Peyer's patch (tissue), 4 donors: ENCODE data around the gene FRYL. TPM values are rescaled to one million over a fixed set of nuclear protein-coding genes. Genes with fewer than 3 reads are reported as not detected.

Experiments
- DNase-seq, 3 donors: peaks; one replicate each; pipeline ENCODE4 v3.0.0-alpha.2; 2017 to 2019
- H3K27ac ChIP-seq, 4 donors: fragments of 200-600 bp; sonication (generic); one replicate each; pipeline ENCODE4 v1.5.1; 2016 to 2019
- H3K27me3 ChIP-seq, 2 donors: fragments of 200-600 bp; sonication (generic); one replicate each; pipeline ENCODE4 v1.5.1; 2019
- H3K36me3 ChIP-seq, 3 donors: fragments of 200-600 bp; sonication (generic); one replicate each; pipeline ENCODE4 v1.5.1; 2016 to 2019
- H3K4me1 ChIP-seq, 4 donors: fragments of 200-600 bp; sonication (generic); one replicate each; pipeline ENCODE4 v1.5.1; 2016 to 2019
- H3K4me3 ChIP-seq, 4 donors: fragments of 200-600 bp; sonication (generic); 1 replicate in 3 of 4; 2 replicates in 1 of 4; pipeline ENCODE4 v1.5.1; 2016 to 2019; ENCODE audit warnings: mild to moderate bottlenecking in 1 of 4
- H3K9me3 ChIP-seq, 4 donors: fragments of 200-600 bp; sonication (generic); one replicate each; pipeline ENCODE4 v1.5.1; 2016 to 2019; ENCODE audit warnings: mild to moderate bottlenecking in 1 of 4
- POLR2A ChIP-seq, 2 donors: fragments of 450-650 bp; IDR thresholded peaks; one replicate each; pipeline ENCODE4 v1.5.1; 2017; ENCODE audit warnings: antibody characterized with exemption in 2 of 2, mild to moderate bottlenecking in 2 of 2, moderate library complexity in 2 of 2
- total RNA-seq, 4 donors: library from RNA; depleted of rRNA; stranded (reverse); fragments of >200 nt; gene quantifications; one replicate each; pipeline ENCODE4 v1.1.0, GENCODE V29; 2016
- TF ChIP-seq, protein P1 (sequence below), 6 experiments: fragments of 450-650 bp in 4 of 6; fragments of 200-600 bp in 2 of 6; sonication (generic) in 1 of 6; IDR thresholded peaks; one replicate each; pipeline ENCODE4 v1.5.1; 2017 to 2019; ENCODE audit warnings: antibody characterized with exemption in 6 of 6, mild to moderate bottlenecking in 3 of 6, moderate library complexity in 1 of 6

FRYL gene
- total RNA-seq, 4 donors from 2014 or later: 220 to 253 (median 241) TPM

DNA sequence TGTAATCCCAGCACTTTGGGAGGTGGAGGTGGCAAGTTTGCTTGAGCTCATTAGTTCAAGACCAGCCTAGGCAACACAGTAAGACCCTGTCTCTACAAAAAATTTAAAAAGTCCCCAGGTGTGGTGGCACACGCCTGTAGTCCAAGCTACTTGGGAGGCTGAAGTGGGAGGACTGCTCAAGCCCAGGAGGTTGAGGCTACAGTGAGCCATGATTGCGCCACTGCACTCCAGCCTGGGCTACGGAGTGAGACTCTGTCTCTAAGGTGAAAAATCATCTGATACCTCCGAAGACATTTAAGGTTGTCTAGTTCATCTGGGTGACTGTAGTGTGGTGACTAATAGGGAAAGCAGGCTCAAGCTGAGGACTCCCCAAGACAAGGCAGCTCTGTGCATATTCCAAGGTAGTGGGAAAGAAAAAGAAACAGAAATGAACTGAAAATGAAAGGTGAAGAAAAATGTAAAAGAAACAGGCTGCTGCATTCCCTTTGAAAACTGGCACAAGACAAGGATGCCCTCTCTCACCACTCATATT lies 23.3 kb downstream of the FRYL start:
- DNase-seq: no peak
- Histone ChIP-seq H3K27me3 (no peaks in the 10 kb centered on the region), H3K36me3 (no peaks in the 10 kb centered on the region)

DNA sequence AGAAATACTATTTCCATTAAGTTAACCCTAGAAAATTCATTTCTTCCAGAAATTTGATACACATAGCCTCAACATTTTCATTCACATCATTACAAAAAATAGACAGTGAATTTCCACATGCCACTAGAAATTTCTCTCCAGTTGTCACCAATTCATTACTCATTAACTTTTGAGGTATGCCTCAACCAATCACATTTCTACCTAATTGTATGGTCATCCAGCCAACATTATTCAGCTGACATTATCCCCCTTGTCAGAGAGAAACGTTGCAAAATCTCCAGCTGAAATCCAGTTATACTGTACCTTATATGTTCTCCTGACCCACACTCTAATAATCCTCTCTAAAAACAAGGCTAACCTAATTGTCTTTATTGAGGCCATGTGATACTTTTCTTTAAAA lies 24.8 kb downstream of the FRYL start:
- Histone ChIP-seq H3K27me3 (no peaks in the 10 kb centered on the region), H3K27ac (no peak overlapping the region), H3K36me3 (no peaks in the 10 kb centered on the region), H3K9me3 (no peaks in the 10 kb centered on the region), H3K4me3 (no peak overlapping the region), H3K4me1 (peaks cover 0 to 7% (median 2%) of the 10 kb centered on the region in 4 donors)
- no peak for DNase-seq
- no peak for TF ChIP-seq POLR2A (IDR thresholded peaks at IDR 0.05)
- TF ChIP-seq, protein P1, sequence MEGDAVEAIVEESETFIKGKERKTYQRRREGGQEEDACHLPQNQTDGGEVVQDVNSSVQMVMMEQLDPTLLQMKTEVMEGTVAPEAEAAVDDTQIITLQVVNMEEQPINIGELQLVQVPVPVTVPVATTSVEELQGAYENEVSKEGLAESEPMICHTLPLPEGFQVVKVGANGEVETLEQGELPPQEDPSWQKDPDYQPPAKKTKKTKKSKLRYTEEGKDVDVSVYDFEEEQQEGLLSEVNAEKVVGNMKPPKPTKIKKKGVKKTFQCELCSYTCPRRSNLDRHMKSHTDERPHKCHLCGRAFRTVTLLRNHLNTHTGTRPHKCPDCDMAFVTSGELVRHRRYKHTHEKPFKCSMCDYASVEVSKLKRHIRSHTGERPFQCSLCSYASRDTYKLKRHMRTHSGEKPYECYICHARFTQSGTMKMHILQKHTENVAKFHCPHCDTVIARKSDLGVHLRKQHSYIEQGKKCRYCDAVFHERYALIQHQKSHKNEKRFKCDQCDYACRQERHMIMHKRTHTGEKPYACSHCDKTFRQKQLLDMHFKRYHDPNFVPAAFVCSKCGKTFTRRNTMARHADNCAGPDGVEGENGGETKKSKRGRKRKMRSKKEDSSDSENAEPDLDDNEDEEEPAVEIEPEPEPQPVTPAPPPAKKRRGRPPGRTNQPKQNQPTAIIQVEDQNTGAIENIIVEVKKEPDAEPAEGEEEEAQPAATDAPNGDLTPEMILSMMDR (IDR thresholded peaks at IDR 0.05): no peak

More for the DNA sequence above, 23.3 kb downstream of the FRYL start:
- no peak overlapping the region for H3K4me3 ChIP-seq
- TF ChIP-seq POLR2A (IDR thresholded peaks at IDR 0.05): no peak
- TF ChIP-seq, protein P1 (IDR thresholded peaks at IDR 0.05): no peak
- H3K27ac ChIP-seq: no peak overlapping the region
- H3K9me3 ChIP-seq: no peaks in the 10 kb centered on the region
- H3K4me1 ChIP-seq: peaks cover 0 to 7% (median 2%) of the 10 kb centered on the region in 4 donors

DNA sequence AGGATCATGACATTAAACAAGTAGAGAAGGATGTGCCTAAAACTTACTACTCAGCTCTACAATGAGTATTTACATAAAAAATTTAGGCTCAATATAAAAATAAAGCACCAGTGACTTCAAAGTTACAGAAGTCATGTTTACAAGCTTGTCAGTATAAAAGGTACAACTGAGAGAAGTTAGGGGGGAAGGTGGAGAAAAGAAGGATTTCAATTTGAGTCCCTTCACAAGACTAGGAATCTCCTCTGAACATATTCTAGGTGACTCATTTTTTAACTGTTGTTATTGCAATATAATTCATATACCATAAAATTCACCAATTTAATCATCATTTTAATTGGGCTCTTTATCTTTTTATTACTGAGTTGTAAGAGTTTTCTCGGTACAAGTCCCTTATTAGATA lies 26.9 kb downstream of the FRYL start:
- no peaks in the 10 kb centered on the region for H3K9me3 ChIP-seq
- H3K27me3 ChIP-seq: no peaks in the 10 kb centered on the region
- TF ChIP-seq, protein P1 (IDR thresholded peaks at IDR 0.05): no peak
- TF ChIP-seq POLR2A (IDR thresholded peaks at IDR 0.05): no peak
- H3K36me3 ChIP-seq: no peaks in the 10 kb centered on the region
- DNase-seq: no peak
- H3K27ac ChIP-seq: no peak overlapping the region
- peaks cover 0 to 7% (median 2%) of the 10 kb centered on the region in 4 donors for H3K4me1 ChIP-seq
- H3K4me3 ChIP-seq: no peak overlapping the region

DNA sequence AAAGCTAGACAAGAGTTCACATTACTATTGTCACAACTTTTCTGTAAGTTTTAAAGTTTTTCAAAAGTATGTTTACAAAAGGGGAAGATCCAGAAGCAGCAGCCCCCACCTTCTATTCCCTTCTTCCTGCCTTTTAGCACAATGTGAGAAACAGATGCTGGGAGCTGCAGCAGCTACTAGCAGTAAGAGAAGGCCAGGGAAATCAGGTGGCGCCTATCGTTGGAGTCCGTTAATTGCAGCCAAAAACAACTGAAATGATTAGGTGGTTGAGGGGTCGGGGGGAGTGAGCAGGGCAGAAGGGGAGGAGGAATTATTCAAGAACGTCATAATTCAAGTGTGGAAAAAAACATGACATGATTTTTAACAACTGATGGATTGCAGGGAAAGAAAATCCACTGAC lies 27.4 kb downstream of the FRYL start:
- no peak for DNase-seq
- Histone ChIP-seq H3K27me3 (no peaks in the 10 kb centered on the region), H3K9me3 (no peaks in the 10 kb centered on the region), H3K36me3 (no peaks in the 10 kb centered on the region), H3K27ac (no peak overlapping the region), H3K4me3 (no peak overlapping the region), H3K4me1 (peaks cover 0 to 7% (median 2%) of the 10 kb centered on the region in 4 donors)
- TF ChIP-seq, protein P1 (IDR thresholded peaks at IDR 0.05): no peak
- no peak for TF ChIP-seq POLR2A (IDR thresholded peaks at IDR 0.05)

DNA sequence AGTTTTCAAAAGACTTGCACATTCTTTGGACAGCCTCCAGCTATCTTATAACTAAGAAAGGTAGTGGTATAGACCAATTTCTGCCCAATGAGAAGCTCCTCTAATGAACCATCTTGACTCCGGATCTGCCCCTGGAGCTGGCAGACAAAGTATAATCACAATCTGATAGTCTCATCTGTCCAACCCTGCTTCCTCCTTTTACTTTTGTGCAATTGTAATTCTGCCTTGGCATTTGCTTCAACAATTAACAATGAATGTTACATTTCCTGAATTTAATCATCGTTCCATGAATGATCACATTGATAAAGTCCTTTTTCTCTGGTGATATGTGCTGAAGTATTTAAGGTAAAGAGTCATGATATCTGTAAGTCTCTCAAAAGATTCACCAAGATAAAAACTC lies 27.8 kb downstream of the FRYL start:
- no peak overlapping the region for H3K27ac ChIP-seq
- H3K9me3 ChIP-seq: no peaks in the 10 kb centered on the region
- H3K4me3 ChIP-seq: no peak overlapping the region
- DNase-seq: no peak
- H3K4me1 ChIP-seq: peaks cover 0 to 7% (median 2%) of the 10 kb centered on the region in 4 donors
- TF ChIP-seq, protein P1 (IDR thresholded peaks at IDR 0.05): no peak
- no peak for TF ChIP-seq POLR2A (IDR thresholded peaks at IDR 0.05)
- H3K27me3 ChIP-seq: no peaks in the 10 kb centered on the region
- no peaks in the 10 kb centered on the region for H3K36me3 ChIP-seq
